GM21447 (cell line): Measurements from ENCODE around the gene SLC1A2.

Source experiments
- ATAC-seq: cut with Tn5 transposase; IDR thresholded peaks from one replicate; pipeline ENCODE4 v1.9.1; 2021; ENCODE audit not compliant: unreplicated experiment

Gene SLC1A2

GRCh38 chr11:35377262-35377661 lies 42.1 kb downstream of the SLC1A2 start:
- no peak for ATAC-seq

- no peak for ATAC-seq
Observed at GRCh38 chr11:35376613-35377012, 42.7 kb downstream of the SLC1A2 start.

GRCh38 chr11:35376118-35376510 lies 43.2 kb downstream of the SLC1A2 start:
- ATAC-seq: no peak

GRCh38 chr11:35375332-35376117 lies 43.8 kb downstream of the SLC1A2 start:
- no peak for ATAC-seq

DNA sequence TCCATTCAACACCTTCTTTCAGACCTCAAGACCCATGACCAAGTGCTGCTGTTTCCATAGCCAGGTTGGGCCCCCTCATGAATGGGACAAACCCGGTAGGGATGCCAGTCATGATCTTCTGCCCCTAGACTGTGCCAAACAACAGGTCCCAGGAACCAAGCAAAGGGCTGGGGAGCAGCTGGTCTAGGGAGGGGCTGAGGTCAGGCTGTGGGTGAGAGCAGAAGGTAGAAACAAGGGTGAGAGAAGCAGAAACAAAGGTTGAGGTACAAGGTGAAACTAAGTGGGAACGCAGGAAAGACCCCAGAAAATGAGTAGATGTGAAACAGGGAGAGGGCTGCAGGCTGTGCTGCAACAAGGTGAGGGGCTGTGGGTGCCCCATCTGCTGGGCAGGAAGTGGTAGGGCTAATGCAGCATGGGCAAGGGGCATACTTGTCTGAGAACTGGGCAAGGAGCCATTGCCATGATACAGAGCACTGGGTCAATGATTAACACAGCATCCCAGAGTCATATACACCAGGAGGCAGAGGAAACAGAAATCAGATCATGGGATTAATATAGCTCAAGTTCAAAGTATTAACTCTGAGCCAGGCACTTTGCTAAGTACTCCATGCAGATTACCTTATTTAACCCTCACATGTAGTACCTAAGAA lies 45.9 kb downstream of the SLC1A2 start:
- no peak for ATAC-seq

- no peak for ATAC-seq
Observed at GRCh38 chr11:35372565-35373283, 46.6 kb downstream of the SLC1A2 start.

- no peak for ATAC-seq
Observed at GRCh38 chr11:35367491-35367890, 51.9 kb downstream of the SLC1A2 start.

DNA sequence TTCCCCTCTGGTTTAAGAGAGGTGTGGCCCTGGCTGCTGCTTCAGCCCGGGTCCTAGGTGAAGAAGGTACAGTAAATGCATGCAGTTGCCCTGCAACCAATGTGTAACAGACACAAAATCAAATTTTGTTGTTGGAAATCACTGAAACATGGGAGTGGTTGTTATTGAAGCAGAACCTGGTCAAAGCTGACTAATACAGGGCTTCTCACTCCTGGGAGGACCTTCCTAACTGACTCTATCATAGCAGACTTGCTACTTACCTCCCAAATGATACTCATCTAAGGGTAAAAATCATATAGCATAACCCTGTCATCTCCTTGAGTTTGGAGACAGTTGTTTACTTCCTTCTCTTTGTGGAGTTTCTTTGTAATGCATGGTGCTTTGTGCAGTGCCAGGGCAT lies 52.6 kb downstream of the SLC1A2 start:
- no peak for ATAC-seq

DNA sequence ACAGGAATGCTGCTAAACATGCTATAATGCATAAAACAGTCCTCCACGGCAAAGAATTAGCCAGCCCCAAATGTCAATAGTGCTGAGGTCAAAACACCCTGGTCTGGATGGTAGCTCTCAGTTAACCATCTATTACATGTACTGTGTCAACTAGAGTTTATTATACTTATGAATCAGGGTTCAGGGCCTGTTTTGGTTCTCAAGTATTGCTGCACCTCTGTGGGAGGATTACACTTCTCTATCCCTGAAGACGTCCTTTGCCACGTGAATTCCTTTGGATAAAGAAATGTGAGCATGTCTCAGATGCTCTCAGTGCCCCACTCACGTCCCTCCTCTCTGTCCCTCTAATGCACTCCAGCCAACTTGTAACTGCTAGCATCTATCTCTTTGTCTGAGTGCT lies 53.4 kb downstream of the SLC1A2 start:
- ATAC-seq: no peak

- ATAC-seq: no peak
Observed at GRCh38 chr11:35365395-35365794, 54.0 kb downstream of the SLC1A2 start.

GRCh38 chr11:35363854-35364780 lies 55.2 kb downstream of the SLC1A2 start:
- ATAC-seq: no peak

- ATAC-seq: no peak
Observed at GRCh38 chr11:35363246-35363801, 56.0 kb downstream of the SLC1A2 start.

GRCh38 chr11:35362521-35362980 lies 56.8 kb downstream of the SLC1A2 start:
- no peak for ATAC-seq

GRCh38 chr11:35360055-35360530 lies 59.3 kb downstream of the SLC1A2 start:
- ATAC-seq: no peak

- no peak for ATAC-seq
Observed at GRCh38 chr11:35359321-35360054, 59.9 kb downstream of the SLC1A2 start.

DNA sequence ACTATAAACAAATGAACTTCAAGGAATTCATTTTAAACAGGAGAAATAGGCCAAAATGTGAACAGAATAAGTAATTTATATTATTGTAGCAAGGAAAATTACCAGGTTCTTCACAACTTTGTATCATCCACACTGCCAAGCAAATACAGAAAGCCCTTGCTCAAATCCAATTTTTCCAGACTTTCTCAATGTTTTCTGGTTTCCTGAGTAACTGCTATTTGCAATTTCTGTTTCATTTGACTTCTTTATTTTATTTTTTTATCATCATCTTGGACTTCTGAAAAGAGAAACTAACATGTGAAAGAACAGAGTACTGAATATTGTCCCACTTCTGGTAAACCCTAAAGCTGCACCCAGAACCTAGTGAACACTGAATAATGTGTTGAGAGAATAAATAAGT lies 61.0 kb downstream of the SLC1A2 start:
- no peak for ATAC-seq

GRCh38 chr11:35357923-35358322 lies 61.4 kb downstream of the SLC1A2 start:
- no peak for ATAC-seq

DNA sequence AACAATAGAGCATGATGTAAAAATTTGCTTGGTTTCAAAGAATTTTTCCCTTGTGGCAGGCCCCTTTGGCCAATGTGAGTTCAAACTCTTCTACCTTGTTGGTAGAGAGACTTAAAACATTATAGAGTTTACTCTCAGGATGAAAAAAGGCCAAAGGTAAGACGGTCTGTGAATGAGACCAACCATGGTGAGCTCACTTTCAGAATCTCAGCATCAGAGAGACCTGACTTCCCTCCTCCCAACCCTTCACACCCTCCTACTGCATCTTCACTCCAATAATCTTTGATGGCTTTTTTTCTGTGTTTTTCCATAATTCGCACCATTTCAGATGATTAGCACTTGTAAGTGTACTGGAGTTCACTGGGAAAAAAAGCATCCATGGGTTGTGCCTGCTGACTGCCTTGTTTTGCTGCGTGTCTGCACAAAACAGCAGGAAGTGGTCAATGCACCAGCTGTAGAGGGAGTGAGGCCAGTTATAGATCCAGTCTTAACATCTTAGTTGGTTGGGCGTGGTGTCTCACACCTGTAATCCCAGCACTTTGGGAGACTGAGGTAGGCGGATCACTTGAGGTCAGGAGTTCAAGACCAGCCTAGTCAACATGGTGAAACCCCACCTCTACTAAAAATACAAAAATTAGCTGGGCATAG lies 64.1 kb downstream of the SLC1A2 start:
- ATAC-seq: no peak

GRCh38 chr11:35354644-35355043 lies 64.7 kb downstream of the SLC1A2 start:
- ATAC-seq: no peak
